SK-N-SH (cell line): Measurements from ENCODE around the gene NRIP1. TPM values are rescaled to one million over a fixed set of nuclear protein-coding genes. Genes with fewer than 3 reads are reported as not detected.

Experiments used
- CTCF ChIA-PET: fragments of 300-600, 350-600 bp; formaldehyde crosslinking; extraction: SDS; loops from one replicate; lab custom pipeline; 2021; lab: Yijun Ruan, JAX
- POLR2A ChIA-PET: fragments of 350-600 bp; sonication (Branson Sonifier 250); formaldehyde crosslinking; extraction: SDS; loops from one replicate; lab custom pipeline; 2020; ENCODE audit warnings: antibody characterized with exemption, inconsistent platforms; lab: Yijun Ruan, JAX
- DNase-seq: peaks from one replicate; pipeline ENCODE4 v3.0.0; 2012
- H2AFZ ChIP-seq: fragments of 200-600 bp; sonication (generic); 2 replicates; pipeline ENCODE4 v1.8.1; 2016; ENCODE audit warnings: antibody characterized with exemption, mild to moderate bottlenecking, low read depth
- H3F3A ChIP-seq: fragments of 200-600 bp; sonication (generic); replicated peaks from 2 replicates; pipeline ENCODE3; 2016; ENCODE audit warnings: antibody characterized with exemption, mild to moderate bottlenecking; ENCODE audit not compliant: insufficient read depth
- H3K27ac ChIP-seq, 2 experiments: fragments of 200-500 bp in 1 of 2; fragments of 200-600 bp in 1 of 2; sonication (Bioruptor generic) in 1 of 2; sonication (generic), shearing (Covaris generic) in 1 of 2; 2 replicates each; pipeline versions ENCODE4 v1.5.1 to v1.6.1; 2014 to 2016; ENCODE audit warnings: low read depth in 2 of 2, inconsistent platforms in 1 of 2, low read length in 1 of 2, mild to moderate bottlenecking in 1 of 2, mixed read lengths in 1 of 2
- H3K27me3 ChIP-seq: fragments of 200-600 bp; sonication (generic), shearing (Covaris generic); 2 replicates; pipeline ENCODE4 v1.6.1; 2016; ENCODE audit warnings: mixed run types; ENCODE audit not compliant: insufficient read depth
- H3K36me3 ChIP-seq, 2 experiments: fragments of 200-500 bp in 1 of 2; fragments of 200-600 bp in 1 of 2; sonication (Bioruptor generic) in 1 of 2; sonication (generic) in 1 of 2; replicated peaks in 1 of 2; 2 replicates each; pipeline versions ENCODE3 to v1.5.1; 2014 to 2016; ENCODE audit warnings: low read length in 1 of 2, mild to moderate bottlenecking in 1 of 2; ENCODE audit not compliant: insufficient read depth in 2 of 2, control insufficient read depth in 1 of 2
- H3K4me1 ChIP-seq, 2 experiments: fragments of 200-500 bp in 1 of 2; fragments of 200-600 bp in 1 of 2; sonication (Bioruptor generic) in 1 of 2; sonication (generic), shearing (Covaris generic) in 1 of 2; 2 replicates each; pipeline versions ENCODE4 v1.5.1 to v1.6.1; 2014 to 2016; ENCODE audit warnings: low read depth in 1 of 2, low read length in 1 of 2, mixed run types in 1 of 2; ENCODE audit not compliant: insufficient read depth in 2 of 2, control insufficient read depth in 1 of 2
- H3K4me2 ChIP-seq: fragments of 200-600 bp; sonication (generic), shearing (Covaris generic); 2 replicates; pipeline ENCODE4 v1.6.1; 2017; ENCODE audit warnings: mixed run types
- H3K4me3 ChIP-seq, 2 experiments: fragments of 200-500 bp in 1 of 2; fragments of 200-600 bp in 1 of 2; sonication (Bioruptor generic) in 1 of 2; sonication (generic), shearing (Covaris generic) in 1 of 2; 2 replicates each; pipeline versions ENCODE4 v1.5.1 to v1.8.1; 2014 to 2016; ENCODE audit warnings: low read depth in 2 of 2, inconsistent platforms in 1 of 2, low read length in 1 of 2, mild to moderate bottlenecking in 1 of 2, mixed read lengths in 1 of 2, moderate library complexity in 1 of 2
- H3K79me2 ChIP-seq: fragments of 200-600 bp; sonication (generic); 2 replicates; pipeline ENCODE4 v1.8.1; 2017; ENCODE audit warnings: mild to moderate bottlenecking; ENCODE audit not compliant: insufficient read depth
- H3K9ac ChIP-seq: fragments of 200-600 bp; sonication (generic); 2 replicates; pipeline ENCODE4 v1.6.1; 2017; ENCODE audit warnings: mixed run types
- H3K9me2 ChIP-seq: fragments of 200-600 bp; sonication (generic); 2 replicates; pipeline ENCODE4 v1.6.1; 2017; ENCODE audit warnings: mixed run types
- H3K9me3 ChIP-seq: fragments of 200-600 bp; sonication (generic); 2 replicates; pipeline ENCODE4 v1.6.1; 2017; ENCODE audit warnings: mixed run types, mild to moderate bottlenecking, moderate library complexity
- H4K20me1 ChIP-seq: fragments of 200-600 bp; sonication (generic); 2 replicates; pipeline ENCODE4 v1.6.1; 2017; ENCODE audit warnings: mild to moderate bottlenecking, mixed run types; ENCODE audit not compliant: insufficient read depth
- CHD2 ChIP-seq: fragments of 150-350 bp; IDR thresholded peaks from 2 replicates; pipeline ENCODE4 v1.6.1; 2018; ENCODE audit warnings: low read length; ENCODE audit not compliant: partially characterized antibody
- ELF1 ChIP-seq: IDR thresholded peaks from 2 replicates; pipeline ENCODE4 v1.4.0; 2012
- FOXJ3 ChIP-seq: sonication (generic); formaldehyde crosslinking; IDR thresholded peaks from 2 replicates; pipeline ENCODE4 v1.5.1; 2020; ENCODE audit warnings: mild to moderate bottlenecking, missing genetic modification reagents
- GABPA ChIP-seq: IDR thresholded peaks from 2 replicates; pipeline ENCODE4 v1.4.0; 2012; ENCODE audit warnings: low read depth, mild to moderate bottlenecking
- GATA2 ChIP-seq: sonication (generic); formaldehyde crosslinking; IDR thresholded peaks from 2 replicates; pipeline ENCODE4 v1.5.0; 2020; ENCODE audit warnings: mild to moderate bottlenecking, missing genetic modification reagents
- MAX ChIP-seq: IDR thresholded peaks from 2 replicates; pipeline ENCODE4 v1.4.0; 2012; ENCODE audit warnings: low read depth
- MXI1 ChIP-seq: IDR thresholded peaks from 2 replicates; pipeline ENCODE4 v1.6.1; 2012; ENCODE audit warnings: mild to moderate bottlenecking, low read depth, low read length, improper control_type of control experiment
- NFIC ChIP-seq: IDR thresholded peaks from 2 replicates; pipeline ENCODE4 v1.4.0; 2012; ENCODE audit warnings: borderline replicate concordance
- PBX3 ChIP-seq: IDR thresholded peaks from 2 replicates; pipeline ENCODE4; 2012
- RAD21 ChIP-seq: IDR thresholded peaks from 2 replicates; pipeline ENCODE4 v1.6.1; 2012; ENCODE audit warnings: mild to moderate bottlenecking, low read length
- REST ChIP-seq: IDR thresholded peaks from 2 replicates; pipeline ENCODE4 v1.6.1; 2012; ENCODE audit warnings: mild to moderate bottlenecking, low read depth, low read length, moderate library complexity
- RFX5 ChIP-seq: IDR thresholded peaks from 2 replicates; pipeline ENCODE4 v1.6.1; 2012; ENCODE audit warnings: mild to moderate bottlenecking, improper control_type of control experiment, low read length
- TEAD4 ChIP-seq: IDR thresholded peaks from 2 replicates; pipeline ENCODE4 v1.4.0; 2012; ENCODE audit warnings: mild to moderate bottlenecking, borderline replicate concordance; ENCODE audit not compliant: insufficient read depth
- USF1 ChIP-seq: IDR thresholded peaks from 2 replicates; pipeline ENCODE4 v1.4.0; 2012; ENCODE audit warnings: low read depth, borderline replicate concordance
- USF2 ChIP-seq: fragments of 150-350 bp; IDR thresholded peaks from 2 replicates; pipeline ENCODE4 v1.6.1; 2017; ENCODE audit warnings: antibody characterized with exemption, low read length, low read depth, borderline replicate concordance
- YY1 ChIP-seq: IDR thresholded peaks from 2 replicates; pipeline ENCODE4 v1.4.0; 2012; ENCODE audit warnings: low read depth, mild to moderate bottlenecking
- WGBS: methylation state at CpG from one replicate; pipeline ENCODE4 v1.1.6; 2017; ENCODE audit warnings: low lambda C conversion rate; 5-methylcytosine and 5-hydroxymethylcytosine counted together
- polyA plus RNA-seq, 3 experiments: library from polyadenylated mRNA; depleted of rRNA; stranded (reverse); fragments of >200 nt; gene quantifications; 2 replicates each; pipeline ENCODE4 v1.2.3, GENCODE V29; 2012

Gene NRIP1
- polyA plus RNA-seq (2012; rRNA removed), result 0.02 and 0.05 TPM in 2 replicates
- 0.04 TPM in 2 replicates for polyA plus RNA-seq (2012; cell fraction: cytosol; rRNA removed)
- 0.06 TPM in 1 of 2 replicates, not detected in the other for polyA plus RNA-seq (2012; cell fraction: nucleus; rRNA removed)

- Histone ChIP-seq H3K9ac (no peak within 1 kb of the TSS), H2AFZ (no peak within 1 kb of the TSS), H3K36me3 (no peaks in the 10 kb centered on the region), H3K27me3 (peaks cover 45% of the 10 kb centered on the region), H3K4me1 (no peaks in the 10 kb centered on the region), H3F3A (no peaks in the 10 kb centered on the region), H3K9me3 (no peaks in the 10 kb centered on the region), H4K20me1 (no peaks in the 10 kb centered on the region), H3K4me2 (peak within 1 kb of the TSS; percentile 90), H3K79me2 (no peaks in the 10 kb centered on the region), H3K9me2 (no peaks in the 10 kb centered on the region), H3K27ac (no peak within 1 kb of the TSS), H3K4me3 (peak within 1 kb of the TSS; percentile 38 to 53)
- no peak for TF ChIP-seq GATA2 (CRISPR knock-in tag)
- TF ChIP-seq FOXJ3, result no peak
- no peak for TF ChIP-seq NFIC
- TF ChIP-seq REST, result peak; percentile 20; the same call in 1 of the 2 replicates
- TF ChIP-seq MAX, result no peak
- TF ChIP-seq YY1, result no peak
- DNase-seq, result peak; percentile 67
- ChIA-PET POLR2A (no interaction called here), CTCF (no interaction called here)
- 0% methylated on average over 24 of the region's 116 CpGs for WGBS
These were observed at the start of gene NRIP1 for GRCh38 chr21:15064576-15065391. Gene NRIP1, minus strand, starts transcription at chr21:15065000. Its CDS starts 96,808 bp downstream, at chr21:14968192.

GRCh38 chr21:15112858-15113257, 48.1 kb upstream of the NRIP1 start:
- 7% methylated on average over 4 of the region's 4 CpGs for WGBS
- CTCF ChIA-PET, result no interaction called here
- H3K27me3 ChIP-seq, result no peaks in the 10 kb centered on the region; the same call in 1 of the 2 replicates

More at GRCh38 chr21:15112858-15113257, 48.1 kb upstream of the NRIP1 start:
- Histone ChIP-seq H3K79me2 (no peaks in the 10 kb centered on the region), H2AFZ (no peak overlapping the region), H4K20me1 (no peaks in the 10 kb centered on the region), H3F3A (no peaks in the 10 kb centered on the region), H3K9ac (no peak overlapping the region), H3K4me2 (no peak overlapping the region), H3K9me2 (no peaks in the 10 kb centered on the region), H3K9me3 (no peaks in the 10 kb centered on the region), H3K4me1 (no peaks in the 10 kb centered on the region), H3K4me3 (no peak overlapping the region), H3K36me3 (no peaks in the 10 kb centered on the region), H3K27ac (no peak overlapping the region)
- no peak for DNase-seq
- no peak for TF ChIP-seq TEAD4
- TF ChIP-seq GABPA, result no peak
- no peak for TF ChIP-seq YY1
- TF ChIP-seq USF1, result no peak
- TF ChIP-seq ELF1, result no peak
- no peak for TF ChIP-seq PBX3
- no peak for TF ChIP-seq MXI1
- TF ChIP-seq NFIC, result no peak
- TF ChIP-seq MAX, result no peak
- TF ChIP-seq FOXJ3, result no peak
- no peak for TF ChIP-seq CHD2
- no peak for TF ChIP-seq RAD21
- TF ChIP-seq RFX5, result no peak
- no peak for TF ChIP-seq USF2
- POLR2A ChIA-PET, result no interaction called here
